ENCODE data around the gene C10orf105. TPM values are rescaled to one million over a fixed set of nuclear protein-coding genes. Genes with fewer than 3 reads are reported as not detected.

Gene C10orf105
- total RNA-seq, 3 donors from 2014 or later (not counting 1 experiment from before 2014, with no cell fraction given) = 0.14 to 0.52 (median 0.40) TPM

DNA sequence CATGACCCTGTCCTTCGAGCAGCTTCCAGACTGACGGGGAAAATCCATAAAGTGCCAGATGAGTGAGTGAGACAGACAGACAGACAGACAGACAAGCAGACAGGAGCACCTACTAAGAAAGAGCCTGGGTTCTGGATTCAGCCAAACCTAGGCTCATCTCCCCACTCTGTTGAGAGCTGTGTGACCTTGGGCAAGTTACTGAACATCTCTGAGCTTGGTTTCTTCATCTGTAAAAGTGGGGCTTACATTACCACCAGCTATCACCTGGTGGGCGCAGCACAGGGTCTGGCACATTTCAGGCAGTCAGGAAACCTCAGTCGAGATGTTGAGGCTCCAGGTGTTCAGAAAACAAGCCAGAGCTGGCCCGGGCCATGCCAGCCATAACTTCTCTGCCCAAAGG, 37.6 kb downstream of the C10orf105 start:
- peaks cover 14% of the 10 kb centered on the region for H3K4me1 ChIP-seq (ENCODE audit: control insufficient read depth, insufficient read depth, low read length)
- Mint-ChIP-seq H3K9me3 (no peaks in the 10 kb centered on the region), H3K27ac (no peak overlapping the region), H3K27me3 (ENCODE audit: low read depth in 2 of 2) (no peaks in the 10 kb centered on the region), H3K4me1 (peaks cover 0 to 32% of the 10 kb centered on the region in 2 donors), H3K36me3 (no peaks in the 10 kb centered on the region), H3K4me3 (no peak overlapping the region)
- no peaks in the 10 kb centered on the region for H3K36me3 ChIP-seq (ENCODE audit: control insufficient read depth, insufficient read depth, low read length)
- ATAC-seq = no peak
- no peak overlapping the region for H3K4me3 ChIP-seq (ENCODE audit: low read length)
- no peak for DNase-seq
- no peak overlapping the region for H3K27ac ChIP-seq (ENCODE audit: low read length)
- no peaks in the 10 kb centered on the region for H3K27me3 ChIP-seq (ENCODE audit: control insufficient read depth, insufficient read depth, low read length)
- H3K9me3 ChIP-seq (ENCODE audit: control insufficient read depth, insufficient read depth, low read length) = no peaks in the 10 kb centered on the region
- TF ChIP-seq CTCF (IDR thresholded peaks at IDR 0.05) = no peak
- intact Hi-C loops (cut with micrococcal nuclease) = no loop called here
- WGBS (ENCODE audit: insufficient coverage) = 83% methylated on average over 5 of the region's 5 CpGs

GRCh38 chr10:71679425-71679824, 40.2 kb downstream of the C10orf105 start:
- no peaks in the 10 kb centered on the region for H3K9me3 Mint-ChIP-seq
- peak overlapping the region in 1 of 2 donors; percentile 80 for H3K27ac Mint-ChIP-seq
- no peaks in the 10 kb centered on the region for H3K36me3 Mint-ChIP-seq
- DNase-seq (no peak), ATAC-seq (no peak)
- no peaks in the 10 kb centered on the region for H3K27me3 Mint-ChIP-seq (ENCODE audit: low read depth in 2 of 2)
- intact Hi-C loops (cut with micrococcal nuclease) = no loop called here
- no peaks in the 10 kb centered on the region for H3K9me3 ChIP-seq (ENCODE audit: control insufficient read depth, insufficient read depth, low read length)
- no peak overlapping the region for H3K4me3 ChIP-seq (ENCODE audit: low read length)
- WGBS (ENCODE audit: insufficient coverage) = 87% methylated on average over 9 of the region's 9 CpGs
- H3K36me3 ChIP-seq (ENCODE audit: control insufficient read depth, insufficient read depth, low read length) = no peaks in the 10 kb centered on the region
- H3K4me1 ChIP-seq (ENCODE audit: control insufficient read depth, insufficient read depth, low read length) = peaks cover 4% of the 10 kb centered on the region
- no peak overlapping the region for H3K4me3 Mint-ChIP-seq
- no peak for TF ChIP-seq CTCF (IDR thresholded peaks at IDR 0.05)
- no peak overlapping the region for H3K27ac ChIP-seq (ENCODE audit: low read length)
- peaks cover 0 to 17% of the 10 kb centered on the region in 2 donors for H3K4me1 Mint-ChIP-seq
- H3K27me3 ChIP-seq (ENCODE audit: control insufficient read depth, insufficient read depth, low read length) = no peaks in the 10 kb centered on the region

- TF ChIP-seq CTCF (IDR thresholded peaks at IDR 0.05) = no peak
- no peak for DNase-seq
- peak overlapping the region in 1 of 2 donors; percentile 49 for H3K27ac Mint-ChIP-seq
- ATAC-seq = no peak
- H3K36me3 ChIP-seq (ENCODE audit: control insufficient read depth, insufficient read depth, low read length) = no peaks in the 10 kb centered on the region
- no peak overlapping the region for H3K4me3 ChIP-seq (ENCODE audit: low read length)
- intact Hi-C loops (cut with micrococcal nuclease) = no loop called here
- H3K27me3 Mint-ChIP-seq (ENCODE audit: low read depth in 2 of 2) = no peaks in the 10 kb centered on the region
- H3K27ac ChIP-seq (ENCODE audit: low read length) = no peak overlapping the region
- H3K36me3 Mint-ChIP-seq = no peaks in the 10 kb centered on the region
- H3K9me3 ChIP-seq (ENCODE audit: control insufficient read depth, insufficient read depth, low read length) = no peaks in the 10 kb centered on the region
- WGBS (ENCODE audit: insufficient coverage) = 70% methylated on average over 10 of the region's 10 CpGs
- H3K27me3 ChIP-seq (ENCODE audit: control insufficient read depth, insufficient read depth, low read length) = no peaks in the 10 kb centered on the region
- peaks cover 0 to 14% of the 10 kb centered on the region in 2 donors for H3K4me1 Mint-ChIP-seq
- H3K4me1 ChIP-seq (ENCODE audit: control insufficient read depth, insufficient read depth, low read length) = no peaks in the 10 kb centered on the region
- no peak overlapping the region for H3K4me3 Mint-ChIP-seq
- H3K9me3 Mint-ChIP-seq = no peaks in the 10 kb centered on the region
These were observed 41.3 kb downstream of the C10orf105 start for GRCh38 chr10:71678057-71678805.

DNA sequence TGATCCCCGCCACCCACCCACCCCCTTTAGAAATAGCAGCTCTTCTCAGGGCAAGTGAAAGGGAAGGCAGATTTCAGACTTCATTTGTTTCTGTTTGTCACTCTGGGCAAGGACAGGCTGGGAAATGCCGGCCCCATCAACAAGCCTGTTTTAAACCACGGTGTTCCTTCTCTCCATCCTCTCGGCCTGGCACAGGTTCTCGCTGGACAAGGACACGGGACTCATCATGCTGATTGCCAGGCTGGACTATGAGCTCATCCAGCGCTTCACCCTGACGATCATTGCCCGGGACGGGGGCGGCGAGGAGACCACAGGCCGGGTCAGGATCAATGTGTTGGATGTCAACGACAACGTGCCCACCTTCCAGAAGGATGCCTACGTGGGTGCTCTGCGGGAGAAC, 42.3 kb downstream of the C10orf105 start:
- no peak for TF ChIP-seq CTCF (IDR thresholded peaks at IDR 0.05)
- intact Hi-C loops (cut with micrococcal nuclease) = no loop called here
- 94% methylated on average over 17 of the region's 17 CpGs for WGBS (ENCODE audit: insufficient coverage)
- DNase-seq (no peak), ATAC-seq (no peak)
- Mint-ChIP-seq H3K4me3 (no peak overlapping the region), H3K27ac (peak overlapping the region in 1 of 2 donors; percentile 49), H3K9me3 (no peaks in the 10 kb centered on the region), H3K4me1 (peaks cover 0 to 14% of the 10 kb centered on the region in 2 donors), H3K27me3 (ENCODE audit: low read depth in 2 of 2) (no peaks in the 10 kb centered on the region), H3K36me3 (no peaks in the 10 kb centered on the region)
- H3K27ac ChIP-seq (ENCODE audit: low read length) = no peak overlapping the region
- no peaks in the 10 kb centered on the region for H3K36me3 ChIP-seq (ENCODE audit: control insufficient read depth, insufficient read depth, low read length)
- H3K4me1 ChIP-seq (ENCODE audit: control insufficient read depth, insufficient read depth, low read length) = no peaks in the 10 kb centered on the region
- no peaks in the 10 kb centered on the region for H3K9me3 ChIP-seq (ENCODE audit: control insufficient read depth, insufficient read depth, low read length)
- H3K4me3 ChIP-seq (ENCODE audit: low read length) = no peak overlapping the region
- no peaks in the 10 kb centered on the region for H3K27me3 ChIP-seq (ENCODE audit: control insufficient read depth, insufficient read depth, low read length)

All from natural killer cell (primary cell).